KOPT-K1 (cell line): ENCODE measurements around the gene NT5C1B.

Experiments used
- H3K27ac ChIP-seq: fragments of 200-600 bp; sonication (generic); 2 replicates; pipeline ENCODE4 v1.5.1; 2016; ENCODE audit warnings: antibody characterized with exemption, mild to moderate bottlenecking, low read depth, low read length; ENCODE audit not compliant: poor library complexity, severe bottlenecking
- H3K36me3 ChIP-seq: fragments of 200-600 bp; sonication (generic); 2 replicates; pipeline ENCODE4 v1.5.1; 2017; ENCODE audit warnings: antibody characterized with exemption, mild to moderate bottlenecking, low read length, moderate library complexity; ENCODE audit not compliant: insufficient read depth
- H3K9me3 ChIP-seq: fragments of 200-600 bp; sonication (generic); 2 replicates; pipeline ENCODE4 v1.5.1; 2017; ENCODE audit warnings: antibody characterized with exemption, low read length, mild to moderate bottlenecking; ENCODE audit not compliant: insufficient read depth, poor library complexity, severe bottlenecking

The NT5C1B gene

DNA sequence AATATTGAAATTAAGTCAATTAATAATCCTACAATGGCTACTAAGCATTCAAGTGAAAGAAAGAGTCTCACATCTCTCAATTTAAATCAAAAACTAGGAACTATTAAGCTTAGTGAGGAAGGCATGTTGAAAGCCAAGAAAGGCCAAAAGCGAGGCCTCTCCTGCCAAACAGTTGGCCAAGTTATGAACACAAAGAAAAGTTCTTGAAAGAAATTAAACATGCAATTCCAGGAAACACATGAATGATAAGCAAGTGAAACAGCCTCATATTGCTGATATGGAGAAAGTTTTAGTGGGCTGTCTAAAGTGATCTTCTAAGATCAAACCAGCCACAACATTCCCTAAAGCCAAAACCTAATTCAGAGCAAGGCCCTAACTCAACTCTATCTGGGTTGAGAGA is 40.7 kb downstream of the NT5C1B start:
- Histone ChIP-seq H3K9me3 (no peaks in the 10 kb centered on the region), H3K36me3 (0 out of 2 replicates have a peak, but pooled peaks cover 2% of the 10 kb centered on the region), H3K27ac (no peak overlapping the region)

GRCh38 chr2:18546567-18546966 is 42.8 kb downstream of the NT5C1B start:
- H3K9me3 ChIP-seq, result no peaks in the 10 kb centered on the region
- H3K36me3 ChIP-seq, result no peaks in the 10 kb centered on the region
- no peak overlapping the region for H3K27ac ChIP-seq

GRCh38 chr2:18545384-18545783 is 44.0 kb downstream of the NT5C1B start:
- no peaks in the 10 kb centered on the region for H3K36me3 ChIP-seq

GRCh38 chr2:18544171-18544570 is 45.2 kb downstream of the NT5C1B start:
- no peaks in the 10 kb centered on the region for H3K9me3 ChIP-seq
- no peak overlapping the region for H3K27ac ChIP-seq
- no peaks in the 10 kb centered on the region for H3K36me3 ChIP-seq

More at GRCh38 chr2:18545384-18545783, 44.0 kb downstream of the NT5C1B start:
- Histone ChIP-seq H3K27ac (no peak overlapping the region), H3K9me3 (no peaks in the 10 kb centered on the region)

GRCh38 chr2:18540872-18541271 is 48.5 kb downstream of the NT5C1B start:
- Histone ChIP-seq H3K27ac (no peak overlapping the region), H3K36me3 (no peaks in the 10 kb centered on the region), H3K9me3 (no peaks in the 10 kb centered on the region)

DNA sequence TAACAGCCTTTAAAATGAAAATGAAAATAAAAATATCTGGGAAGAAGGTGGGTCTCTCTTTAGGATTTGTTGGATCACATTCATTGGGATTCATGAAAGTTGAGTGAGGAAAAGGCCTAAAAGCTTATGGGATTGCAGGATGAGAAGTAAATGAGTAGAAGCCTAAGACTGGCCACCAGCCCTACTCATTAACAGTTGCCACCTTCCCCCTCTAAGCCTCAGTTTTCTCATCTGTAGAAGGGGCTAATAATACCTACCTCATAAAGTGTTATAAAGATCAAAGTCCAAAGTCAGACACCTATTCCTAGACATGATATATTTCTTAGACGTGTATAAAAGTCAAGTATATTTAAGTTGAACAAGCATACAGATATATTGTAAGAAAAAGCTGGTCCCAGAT is 52.7 kb downstream of the NT5C1B start:
- H3K9me3 ChIP-seq, result no peaks in the 10 kb centered on the region
- H3K27ac ChIP-seq, result no peak overlapping the region
- no peaks in the 10 kb centered on the region for H3K36me3 ChIP-seq

DNA sequence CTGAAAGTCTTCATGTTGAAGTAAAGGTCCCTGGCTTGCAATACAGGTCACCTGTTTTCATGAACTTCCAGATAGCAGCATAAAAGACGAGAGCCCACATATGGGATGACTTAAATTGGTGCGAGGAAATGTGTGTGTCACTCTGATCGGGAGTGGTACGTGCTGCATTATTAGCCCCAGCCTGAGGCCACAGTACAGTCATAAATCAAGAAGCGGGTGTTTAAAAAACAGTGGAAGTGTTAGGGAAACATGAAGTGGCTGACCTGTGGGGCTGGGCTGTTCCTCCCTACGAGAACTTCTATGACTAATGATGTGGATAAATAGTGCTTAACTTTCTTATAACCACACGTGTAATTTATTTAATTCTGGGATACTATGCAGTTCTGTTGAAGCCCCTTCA is 53.3 kb downstream of the NT5C1B start:
- Histone ChIP-seq H3K36me3 (no peaks in the 10 kb centered on the region), H3K9me3 (no peaks in the 10 kb centered on the region), H3K27ac (no peak overlapping the region)

DNA sequence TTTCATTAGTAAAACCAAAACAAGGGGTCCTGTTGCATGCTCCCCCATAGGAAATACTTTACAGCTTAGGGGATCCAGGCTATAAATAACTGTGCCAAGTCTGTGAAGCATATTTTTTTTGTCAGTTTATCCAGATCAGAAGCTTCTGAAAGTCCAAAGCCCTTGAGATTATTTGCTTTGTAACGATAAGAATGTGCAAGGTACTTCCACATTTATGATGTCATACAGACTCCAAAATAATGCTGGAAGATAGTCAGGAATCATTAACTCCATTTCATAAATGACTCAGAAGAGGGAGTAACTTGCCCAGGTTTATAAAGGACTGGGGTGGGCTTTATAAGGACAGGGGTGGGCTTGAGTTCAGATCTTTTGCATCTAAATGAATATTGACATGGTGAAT is 58.2 kb downstream of the NT5C1B start:
- Histone ChIP-seq H3K9me3 (no peaks in the 10 kb centered on the region), H3K27ac (no peak overlapping the region), H3K36me3 (no peaks in the 10 kb centered on the region)

DNA sequence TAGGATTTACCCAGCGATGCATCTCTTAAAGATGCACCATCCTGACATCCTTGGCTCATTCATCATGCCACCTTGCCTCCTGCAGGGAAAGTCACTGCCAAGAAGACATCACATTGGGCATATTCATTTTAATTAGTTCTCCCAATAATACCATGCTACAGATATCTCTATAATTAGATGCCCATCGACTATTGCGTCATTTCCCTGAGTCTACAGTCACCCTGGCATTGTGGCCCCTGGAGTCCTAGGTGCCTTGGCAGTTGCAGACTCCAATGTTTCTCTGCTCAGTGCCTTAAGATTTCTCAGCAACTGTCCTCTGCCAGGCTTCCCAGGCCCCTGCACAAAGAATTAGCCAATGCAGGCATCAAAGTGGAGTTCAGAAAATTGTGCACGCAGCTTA is 61.5 kb downstream of the NT5C1B start:
- no peak overlapping the region for H3K27ac ChIP-seq
- H3K9me3 ChIP-seq, result no peaks in the 10 kb centered on the region
- H3K36me3 ChIP-seq, result no peaks in the 10 kb centered on the region

DNA sequence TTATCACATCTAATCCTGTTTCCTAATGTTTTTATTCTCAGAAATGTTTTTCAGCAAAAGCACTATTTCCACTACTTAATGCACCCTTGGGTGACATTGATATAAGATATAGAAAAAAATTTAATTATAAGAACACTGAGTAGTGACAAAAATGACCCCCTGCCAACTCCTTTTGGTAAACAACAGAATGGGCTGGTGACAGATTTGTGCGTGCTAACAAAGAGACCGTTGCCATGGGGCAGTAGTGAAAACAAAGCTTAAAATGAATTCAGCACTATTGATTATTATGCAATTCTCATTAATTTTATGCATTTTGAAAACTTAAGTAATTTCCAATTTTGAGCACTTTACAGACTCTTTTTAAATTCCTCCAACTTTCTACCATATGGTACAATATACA is 62.0 kb downstream of the NT5C1B start:
- Histone ChIP-seq H3K9me3 (no peaks in the 10 kb centered on the region), H3K36me3 (no peaks in the 10 kb centered on the region)

GRCh38 chr2:18526429-18526828 is 62.9 kb downstream of the NT5C1B start:
- H3K9me3 ChIP-seq, result no peaks in the 10 kb centered on the region
- no peak overlapping the region for H3K27ac ChIP-seq
- H3K36me3 ChIP-seq, result no peaks in the 10 kb centered on the region

More for the DNA sequence above, 62.0 kb downstream of the NT5C1B start:
- no peak overlapping the region for H3K27ac ChIP-seq

DNA sequence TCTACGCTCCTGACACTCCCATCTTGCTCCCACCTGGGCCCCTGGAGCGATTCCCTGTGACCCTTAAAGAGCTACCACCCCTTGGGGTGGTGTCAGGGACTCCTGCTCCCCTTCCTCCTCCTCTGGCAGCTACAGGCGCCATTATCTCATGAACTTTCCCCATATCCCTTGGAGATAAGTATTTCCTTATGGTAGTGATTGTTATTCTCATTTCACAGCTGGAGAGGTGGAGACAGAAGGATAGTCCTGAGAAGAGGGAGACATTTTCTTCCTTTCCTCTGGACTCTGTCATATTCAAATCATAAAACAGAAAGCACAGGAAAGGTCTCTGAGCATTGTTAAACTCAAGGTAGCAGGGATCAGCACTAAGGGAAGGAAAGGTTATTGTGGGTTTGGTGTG is 63.5 kb downstream of the NT5C1B start:
- no peaks in the 10 kb centered on the region for H3K9me3 ChIP-seq
- H3K27ac ChIP-seq, result no peak overlapping the region
- no peaks in the 10 kb centered on the region for H3K36me3 ChIP-seq

DNA sequence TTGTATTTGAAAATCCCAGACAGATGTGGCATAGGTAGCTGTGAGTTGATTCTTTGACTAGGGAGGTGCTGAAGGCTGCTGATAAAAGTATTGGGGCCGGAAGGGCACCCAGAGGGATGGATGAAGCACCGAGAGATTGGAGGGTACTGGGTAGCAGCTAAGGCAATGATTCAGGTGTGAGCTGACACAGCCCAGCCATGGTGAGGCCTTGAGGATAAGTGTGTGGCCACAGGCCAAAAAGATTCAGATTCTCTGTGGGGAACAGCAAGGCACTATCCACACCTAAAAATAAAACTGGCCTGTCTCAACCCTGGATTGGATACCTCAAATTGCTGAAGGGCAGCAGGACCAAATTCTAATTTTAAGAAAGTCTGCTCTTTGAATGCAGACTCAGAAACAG is 64.1 kb downstream of the NT5C1B start:
- Histone ChIP-seq H3K36me3 (no peaks in the 10 kb centered on the region), H3K27ac (no peak overlapping the region), H3K9me3 (no peaks in the 10 kb centered on the region)

- H3K9me3 ChIP-seq, result no peaks in the 10 kb centered on the region
- H3K27ac ChIP-seq, result no peak overlapping the region
Measured at GRCh38 chr2:18522484-18523146, 66.8 kb downstream of the NT5C1B start.

DNA sequence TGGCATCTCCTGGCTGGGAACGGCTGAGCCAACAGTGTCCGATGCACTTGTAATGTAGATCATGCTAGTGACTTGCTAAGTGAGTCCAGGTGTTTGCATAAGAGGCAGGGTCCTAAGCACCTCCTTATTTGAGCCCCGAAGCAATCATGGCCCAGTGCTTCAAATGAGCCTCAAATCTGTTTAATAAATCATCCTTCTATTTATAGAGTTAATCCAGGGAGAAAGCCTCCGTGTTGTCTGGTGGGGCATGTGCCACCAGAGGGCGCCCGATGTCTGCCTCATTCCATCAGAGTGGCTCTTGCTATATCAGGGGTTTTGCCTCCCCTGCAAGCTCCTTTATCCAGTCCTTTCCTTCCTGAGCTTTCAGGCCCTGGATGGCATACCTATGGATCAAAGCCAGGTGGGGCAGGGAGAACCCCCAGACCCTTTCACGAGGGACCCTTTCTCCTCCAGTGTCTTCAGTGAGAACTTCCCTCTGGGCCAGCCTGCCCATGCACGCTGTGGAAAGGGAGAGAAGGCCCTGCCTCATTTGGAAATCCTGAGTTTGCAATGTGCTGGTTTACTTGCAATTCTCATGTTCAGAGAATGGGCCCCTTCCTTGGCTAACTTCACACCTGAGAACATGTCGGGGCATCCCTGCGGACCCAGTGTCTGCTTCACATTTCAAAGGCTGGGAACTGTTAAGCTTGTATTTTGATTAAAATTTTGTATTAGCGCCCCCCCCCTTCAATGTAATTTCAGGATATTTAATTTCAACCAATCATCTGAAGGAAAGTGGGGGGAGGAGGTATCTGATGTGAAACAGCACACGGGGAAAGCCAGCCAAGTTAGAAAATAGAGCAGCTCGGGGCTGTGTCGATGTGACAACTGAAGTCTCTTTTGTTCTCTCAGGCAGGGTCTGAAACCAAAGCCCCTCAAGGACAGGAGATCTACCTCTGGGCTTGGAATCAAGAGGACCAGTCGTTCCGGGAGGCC is 68.6 kb downstream of the NT5C1B start:
- Histone ChIP-seq H3K36me3 (no peaks in the 10 kb centered on the region), H3K9me3 (no peaks in the 10 kb centered on the region), H3K27ac (no peak overlapping the region)

More at GRCh38 chr2:18522484-18523146, 66.8 kb downstream of the NT5C1B start:
- H3K36me3 ChIP-seq, result no peaks in the 10 kb centered on the region
